H1 (cell line): Measurements from ENCODE around the gene SEC14L5. TPM values are rescaled to one million over a fixed set of nuclear protein-coding genes. Genes with fewer than 3 reads are reported as not detected.

Experiments used
- BACH1 ChIP-seq: IDR thresholded peaks from 2 replicates; pipeline ENCODE4 v1.6.1; 2012; ENCODE audit warnings: low read length, improper control_type of control experiment
- CHD1 ChIP-seq: IDR thresholded peaks from 2 replicates; pipeline ENCODE4 v1.6.1; 2012; ENCODE audit warnings: low read depth, low read length, improper control_type of control experiment
- CHD2 ChIP-seq: IDR thresholded peaks from 2 replicates; pipeline ENCODE4 v1.6.1; 2012; ENCODE audit warnings: low read length, improper control_type of control experiment
- CHD7 ChIP-seq: fragments of 300-600 bp; sonication (generic); IDR thresholded peaks from 2 replicates; pipeline ENCODE4 v1.7.1; 2012; ENCODE audit warnings: low read length, moderate library complexity, mild to moderate bottlenecking, inconsistent platforms; ENCODE audit not compliant: insufficient replicate concordance
- CTBP2 ChIP-seq: IDR thresholded peaks from 2 replicates; pipeline ENCODE4 v1.7.0; 2011; ENCODE audit warnings: borderline replicate concordance, mild to moderate bottlenecking, moderate library complexity, mixed read lengths, low read length; ENCODE audit not compliant: insufficient read depth, insufficient read length
- EP300 ChIP-seq, 2 experiments: IDR thresholded peaks; 1 replicate in 1 of 2; 2 replicates in 1 of 2; pipeline ENCODE4 v1.6.1; 2011 to 2012; ENCODE audit warnings: low read depth in 2 of 2, low read length in 2 of 2, mild to moderate bottlenecking in 2 of 2, borderline replicate concordance in 1 of 2, inconsistent platforms in 1 of 2, moderate library complexity in 1 of 2
- JUN ChIP-seq: IDR thresholded peaks from 2 replicates; pipeline ENCODE4 v1.6.1; 2011; ENCODE audit warnings: low read depth, mild to moderate bottlenecking, improper control_type of control experiment, low read length
- SIN3A ChIP-seq, 2 experiments: IDR thresholded peaks in 1 of 2; conservative IDR thresholded peaks in 1 of 2; 2 replicates each; pipeline ENCODE4 v1.6.1; 2011 to 2012; ENCODE audit warnings: low read length in 2 of 2, improper control_type of control experiment in 1 of 2, low read depth in 1 of 2, mild to moderate bottlenecking in 1 of 2
- SIX5 ChIP-seq: IDR thresholded peaks from 2 replicates; pipeline ENCODE4 v1.6.1; 2011; ENCODE audit warnings: mild to moderate bottlenecking, low read depth, low read length
- SRF ChIP-seq: IDR thresholded peaks from 2 replicates; pipeline ENCODE4 v1.6.1; 2011; ENCODE audit warnings: mild to moderate bottlenecking, low read depth, low read length, moderate library complexity
- SUZ12 ChIP-seq: fragments of 200-600 bp; sonication (generic); IDR thresholded peaks from 2 replicates; pipeline ENCODE4 v1.6.1; 2012; ENCODE audit warnings: mild to moderate bottlenecking, inconsistent platforms, low read length, moderate library complexity, mixed read lengths
- polyA plus RNA-seq, 7 experiments: library from polyadenylated mRNA; depleted of rRNA in 3 of 7; stranded (reverse) in 5 of 7; unstranded in 2 of 7; fragments of >200 nt in 5 of 7; fragments of 200-250 nt in 2 of 7; gene quantifications; 1 replicate in 5 of 7; 2 replicates in 1 of 7; 4 replicates in 1 of 7; pipeline versions ENCODE4 v1.2.1 to v1.2.3, GENCODE V29; 2011 to 2013; ENCODE audit warnings: missing spikeins in 2 of 7, mixed read lengths in 2 of 7
- total RNA-seq: library from RNA; stranded (reverse); fragmentation: NEBNext Ultra II Directional; extraction: Animal tissue kit (Norgen Biotek cat#: 25700); gene quantifications from 2 replicates; pipeline ENCODE4 v1.2.1, GENCODE V29; 2021

Gene SEC14L5
- total and polyA plus RNA-seq, 2 of the 8 experiments (the other 6 are each of a cell fraction or from before 2014, with no cell fraction given): 1.9 to 3.0 TPM

- TF ChIP-seq CHD7: no peak
- TF ChIP-seq SIX5: no peak
- no peak for TF ChIP-seq CHD1
- no peak for TF ChIP-seq EP300 (IDR thresholded peaks at IDR 0.05; ENCODE audit: borderline replicate concordance in 1 of 2, low read depth in 2 of 2, low read length in 2 of 2)
- no peak for TF ChIP-seq BACH1
- no peak for TF ChIP-seq CHD2
- TF ChIP-seq SIN3A (conservative IDR thresholded peaks at IDR 0.05 in 1 of 2, IDR thresholded peaks at IDR 0.05 in 1 of 2; ENCODE audit: low read depth in 1 of 2, low read length in 2 of 2): no peak
- no peak for TF ChIP-seq SUZ12
- TF ChIP-seq CTBP2: no peak
- no peak for TF ChIP-seq JUN
- TF ChIP-seq SRF: no peak
These were observed 4.6 kb downstream of the SEC14L5 start (continued) for GRCh38 chr16:4962716-4963115.
